ENCODE measurements around the gene DELE1. TPM values are rescaled to one million over a fixed set of nuclear protein-coding genes. Genes with fewer than 3 reads are reported as not detected.

DELE1 gene
- total RNA-seq, 1 donor from 2014 or later = 52.9 TPM

Other genes with a start within 250 kb of the DELE1 start
- 0.69 and 3.6 TPM in 2 replicates for gene ARAP3, start 241.6 kb upstream of the DELE1 start, total RNA-seq
- gene PCDH1, start 45.5 kb upstream of the DELE1 start, total RNA-seq = 10.6 and 20.8 TPM in 2 replicates
- gene PCDH12, start 34.3 kb downstream of the DELE1 start, total RNA-seq = 0.35 and 0.45 TPM in 2 replicates
- gene RNF14, start 45.2 kb downstream of the DELE1 start, total RNA-seq = 86.3 and 113 TPM in 2 replicates
- gene GNPDA1, start 89.2 kb downstream of the DELE1 start, total RNA-seq = 58.4 and 82.3 TPM in 2 replicates
- 63.2 and 126 TPM in 2 replicates for gene NDFIP1, start 184.9 kb downstream of the DELE1 start, total RNA-seq

Measured in renal cortical epithelial cell (primary cell).